Type B pancreatic cell (in vitro differentiated cells): ENCODE results near the gene PFKFB3. TPM values are rescaled to one million over a fixed set of nuclear protein-coding genes. Genes with fewer than 3 reads are reported as not detected.
"Not testable (repeated sequence)": the region's sequence is repeated elsewhere in the genome, so short reads cannot be mapped to it uniquely, and the experiment has no call there.

ENCODE experiments used
- DNase-seq: peaks from one replicate; pipeline ENCODE4 v3.0.0; 2021; ENCODE audit warnings: mixed read lengths; ENCODE audit not compliant: unreplicated experiment; ENCODE audit errors: extremely low spot score
- H3K27ac Mint-ChIP-seq: 2 replicates; pipeline ENCODE4 v1.8.0; 2021; ENCODE audit warnings: mild to moderate bottlenecking, mixed read lengths
- H3K27me3 Mint-ChIP-seq: 2 replicates; pipeline ENCODE4 v1.8.0; 2021; ENCODE audit warnings: mixed read lengths
- H3K36me3 Mint-ChIP-seq: 2 replicates; pipeline ENCODE4 v1.8.0; 2021; ENCODE audit warnings: mixed read lengths
- H3K4me1 Mint-ChIP-seq: one replicate; pipeline ENCODE4 v1.8.0; 2021; ENCODE audit warnings: mixed read lengths; ENCODE audit not compliant: unreplicated experiment
- H3K4me3 Mint-ChIP-seq: 2 replicates; pipeline ENCODE4 v1.8.0; 2021; ENCODE audit warnings: mild to moderate bottlenecking, mixed read lengths
- H3K9me3 Mint-ChIP-seq: 2 replicates; pipeline ENCODE4 v1.8.0; 2021; ENCODE audit warnings: mixed read lengths
- total RNA-seq: library from RNA; stranded (reverse); gene quantifications from 2 replicates; pipeline ENCODE4 v1.2.1, GENCODE V29; 2021; ENCODE audit warnings: low replicate concordance
- TF ChIP-seq, protein P1 (sequence below): fragments of 200-600 bp; sonication (generic); conservative IDR thresholded peaks from 2 replicates; pipeline ENCODE4 v1.5.0; 2021; ENCODE audit warnings: antibody characterized with exemption, mild to moderate bottlenecking

Gene PFKFB3
- total RNA-seq, 1 donor from 2014 or later = 30.2 TPM

DNA sequence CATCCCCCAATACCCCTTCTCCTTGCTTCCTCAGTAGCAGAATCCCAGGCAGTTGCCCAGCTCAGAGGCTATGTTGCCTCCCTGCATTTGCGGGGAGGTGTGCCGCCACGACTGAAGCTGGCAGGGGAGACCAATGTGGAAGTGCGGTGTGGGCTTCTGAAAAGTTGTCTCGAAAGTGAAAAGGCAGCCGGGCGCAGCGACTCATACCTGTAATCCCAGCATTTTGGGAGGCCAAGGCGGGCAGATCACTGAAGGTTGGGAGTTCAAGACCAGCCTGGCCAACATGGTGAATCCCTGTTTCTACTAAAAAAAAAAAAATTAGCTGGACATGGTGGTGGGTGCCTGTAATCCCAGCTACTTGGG is 15.9 kb upstream of the PFKFB3 start:
- Mint-ChIP-seq H3K36me3 (no peaks in the 10 kb centered on the region), H3K27me3 (no peaks in the 10 kb centered on the region), H3K9me3 (no peaks in the 10 kb centered on the region)

DNA sequence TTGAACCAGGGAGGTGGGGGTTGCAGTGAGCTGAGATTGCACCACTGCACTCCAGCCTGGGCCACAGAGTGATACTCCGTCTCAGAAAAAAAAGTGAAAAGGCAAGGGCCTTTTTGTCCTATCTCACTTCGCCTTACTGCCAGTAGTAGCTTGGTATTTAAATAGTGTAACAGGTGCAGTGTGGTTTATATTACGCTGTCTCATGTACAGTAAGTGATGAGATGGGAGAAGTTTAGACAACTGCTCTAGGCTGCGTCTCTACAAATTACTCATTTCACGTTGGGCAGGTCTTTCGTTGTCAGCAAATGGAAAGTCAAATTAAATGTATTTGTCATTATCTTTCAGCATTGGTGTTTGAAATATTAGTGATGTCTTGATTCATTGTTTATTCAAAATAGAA is 15.5 kb upstream of the PFKFB3 start:
- Mint-ChIP-seq H3K36me3 (no peaks in the 10 kb centered on the region), H3K9me3 (no peaks in the 10 kb centered on the region), H3K27me3 (no peaks in the 10 kb centered on the region), H3K27ac (no peak overlapping the region), H3K4me1 (peaks cover 4% of the 10 kb centered on the region), H3K4me3 (no peak overlapping the region)
- DNase-seq = no peak
- TF ChIP-seq, protein P1, sequence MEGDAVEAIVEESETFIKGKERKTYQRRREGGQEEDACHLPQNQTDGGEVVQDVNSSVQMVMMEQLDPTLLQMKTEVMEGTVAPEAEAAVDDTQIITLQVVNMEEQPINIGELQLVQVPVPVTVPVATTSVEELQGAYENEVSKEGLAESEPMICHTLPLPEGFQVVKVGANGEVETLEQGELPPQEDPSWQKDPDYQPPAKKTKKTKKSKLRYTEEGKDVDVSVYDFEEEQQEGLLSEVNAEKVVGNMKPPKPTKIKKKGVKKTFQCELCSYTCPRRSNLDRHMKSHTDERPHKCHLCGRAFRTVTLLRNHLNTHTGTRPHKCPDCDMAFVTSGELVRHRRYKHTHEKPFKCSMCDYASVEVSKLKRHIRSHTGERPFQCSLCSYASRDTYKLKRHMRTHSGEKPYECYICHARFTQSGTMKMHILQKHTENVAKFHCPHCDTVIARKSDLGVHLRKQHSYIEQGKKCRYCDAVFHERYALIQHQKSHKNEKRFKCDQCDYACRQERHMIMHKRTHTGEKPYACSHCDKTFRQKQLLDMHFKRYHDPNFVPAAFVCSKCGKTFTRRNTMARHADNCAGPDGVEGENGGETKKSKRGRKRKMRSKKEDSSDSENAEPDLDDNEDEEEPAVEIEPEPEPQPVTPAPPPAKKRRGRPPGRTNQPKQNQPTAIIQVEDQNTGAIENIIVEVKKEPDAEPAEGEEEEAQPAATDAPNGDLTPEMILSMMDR = no peak

More for the DNA sequence above, 15.9 kb upstream of the PFKFB3 start:
- Mint-ChIP-seq H3K4me3 (no peak overlapping the region), H3K27ac (no peak overlapping the region), H3K4me1 (peaks cover 4% of the 10 kb centered on the region)
- DNase-seq = no peak
- TF ChIP-seq, protein P1 = no peak

DNA sequence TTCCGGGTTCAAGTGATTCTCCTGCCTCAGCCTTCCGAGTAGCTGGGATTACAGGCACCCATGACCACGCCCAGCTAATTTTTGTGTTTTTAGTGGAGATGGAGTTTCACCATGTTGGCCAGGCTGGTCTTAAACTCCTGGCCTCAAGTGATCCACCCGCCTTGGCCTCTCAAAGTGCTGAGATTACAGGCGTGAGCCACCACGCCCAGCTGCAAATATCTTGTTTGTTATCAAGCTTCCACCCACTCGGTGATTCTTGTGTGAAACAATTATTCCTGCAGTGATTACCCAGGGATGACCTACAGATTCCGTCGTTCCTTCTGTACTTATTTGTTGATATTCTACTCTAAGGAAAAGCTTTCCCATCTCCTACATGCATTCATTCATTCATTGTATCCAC is 12.7 kb upstream of the PFKFB3 start:
- H3K27me3 Mint-ChIP-seq, DNase-seq, H3K4me1 Mint-ChIP-seq, H3K9me3 Mint-ChIP-seq, H3K27ac Mint-ChIP-seq, H3K4me3 Mint-ChIP-seq, H3K36me3 Mint-ChIP-seq: not testable (repeated sequence)

DNA sequence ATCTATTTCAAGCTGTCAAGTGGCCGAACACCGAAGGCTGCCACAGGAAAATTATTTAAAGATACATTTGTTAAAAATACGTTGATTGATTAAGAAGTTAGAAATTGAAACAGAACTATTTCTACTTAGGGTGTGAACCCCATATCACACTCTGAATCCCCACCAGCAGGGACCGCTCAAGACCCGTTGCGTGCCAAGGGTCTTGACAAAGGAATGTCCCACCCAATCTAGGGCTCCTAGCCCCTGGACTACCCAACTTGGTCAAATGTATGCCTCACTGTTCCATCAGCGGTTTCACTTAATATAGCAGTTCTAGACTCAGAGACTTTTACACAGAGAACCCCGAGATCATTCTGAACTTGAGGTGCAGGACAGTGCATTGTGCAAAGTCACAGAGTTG is 11.6 kb upstream of the PFKFB3 start:
- TF ChIP-seq, protein P1 = no peak
- no peak overlapping the region for H3K27ac Mint-ChIP-seq
- no peaks in the 10 kb centered on the region for H3K4me1 Mint-ChIP-seq
- H3K4me3 Mint-ChIP-seq = no peak overlapping the region
- peaks cover 9% of the 10 kb centered on the region for H3K27me3 Mint-ChIP-seq
- H3K9me3 Mint-ChIP-seq = no peaks in the 10 kb centered on the region
- no peaks in the 10 kb centered on the region for H3K36me3 Mint-ChIP-seq
- DNase-seq = no peak

DNA sequence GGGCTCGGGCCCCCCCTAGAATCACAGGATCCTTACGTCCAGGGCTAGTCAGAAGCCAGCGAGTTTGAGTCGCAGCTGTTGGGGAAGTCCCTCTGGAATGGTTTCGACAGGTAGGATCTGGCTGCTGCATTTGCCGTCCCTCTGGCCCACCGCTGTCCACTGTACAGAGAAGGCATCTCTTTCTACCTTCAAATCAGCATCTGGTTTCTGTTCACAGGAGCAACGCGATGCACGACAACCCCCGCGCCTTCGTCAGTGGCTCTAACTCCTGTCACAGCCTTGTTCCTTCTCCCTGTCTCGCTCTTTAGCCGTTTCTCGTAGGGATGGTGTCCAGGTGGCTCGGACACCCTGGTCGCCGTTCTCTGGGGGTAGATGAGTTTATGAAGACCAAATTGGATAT is 11.2 kb upstream of the PFKFB3 start:
- H3K4me1 Mint-ChIP-seq = no peaks in the 10 kb centered on the region
- no peaks in the 10 kb centered on the region for H3K36me3 Mint-ChIP-seq
- H3K27me3 Mint-ChIP-seq = peaks cover 13% of the 10 kb centered on the region
- no peak overlapping the region for H3K4me3 Mint-ChIP-seq
- DNase-seq = no peak
- no peak overlapping the region for H3K27ac Mint-ChIP-seq
- TF ChIP-seq, protein P1 = no peak
- H3K9me3 Mint-ChIP-seq = no peaks in the 10 kb centered on the region

DNA sequence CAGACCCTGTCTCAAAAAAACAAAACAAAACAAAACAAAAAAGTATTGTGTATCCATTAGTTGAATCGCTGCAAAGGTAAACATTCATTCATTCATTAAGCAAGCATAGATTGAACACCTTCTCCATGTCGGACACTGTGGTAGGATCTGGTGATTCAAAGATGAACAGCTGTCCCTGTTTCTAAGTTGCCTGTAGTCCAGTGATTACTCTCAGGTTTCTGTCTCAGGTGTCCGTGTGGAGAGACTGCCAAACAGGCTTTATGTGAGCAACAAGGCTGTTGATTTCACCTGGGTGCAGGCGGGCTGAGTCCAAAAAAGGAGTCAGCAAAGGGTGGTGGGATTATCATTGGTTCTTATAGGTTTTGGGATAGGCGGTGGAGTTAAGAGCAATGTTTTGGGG is 9.4 kb upstream of the PFKFB3 start:
- not testable (repeated sequence) for DNase-seq, H3K27ac Mint-ChIP-seq, H3K36me3 Mint-ChIP-seq, H3K4me3 Mint-ChIP-seq, H3K9me3 Mint-ChIP-seq, H3K4me1 Mint-ChIP-seq
- peaks cover 14% of the 10 kb centered on the region for H3K27me3 Mint-ChIP-seq

DNA sequence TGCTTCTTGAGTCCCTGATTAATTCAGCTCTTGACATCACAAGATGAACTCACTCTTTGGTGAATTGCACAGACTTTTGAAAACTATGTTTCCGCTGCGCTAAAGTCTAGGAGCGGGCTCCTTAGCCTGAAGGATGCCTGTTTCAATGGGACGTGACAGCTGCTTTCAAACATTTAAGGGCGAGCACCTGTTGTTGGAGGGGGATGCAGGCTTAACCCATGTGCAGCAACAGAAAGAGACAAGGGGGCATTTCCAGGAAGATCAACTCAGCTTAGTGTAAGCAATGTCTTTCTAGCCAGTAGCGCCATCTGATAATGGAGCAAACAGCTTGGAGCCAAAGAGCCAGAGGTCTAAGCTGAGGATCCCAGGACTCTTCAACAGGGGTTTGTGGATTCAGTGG is 8.4 kb upstream of the PFKFB3 start:
- no peaks in the 10 kb centered on the region for H3K9me3 Mint-ChIP-seq

More for the DNA sequence above, 8.4 kb upstream of the PFKFB3 start:
- peaks cover 23% of the 10 kb centered on the region for H3K27me3 Mint-ChIP-seq
- TF ChIP-seq, protein P1 = no peak
- H3K4me1 Mint-ChIP-seq = no peaks in the 10 kb centered on the region
- no peak overlapping the region for H3K4me3 Mint-ChIP-seq
- no peak for DNase-seq
- no peaks in the 10 kb centered on the region for H3K36me3 Mint-ChIP-seq
- H3K27ac Mint-ChIP-seq = no peak overlapping the region
